ENCODE measurements around the gene SUSD1. TPM values are rescaled to one million over a fixed set of nuclear protein-coding genes. Genes with fewer than 3 reads are reported as not detected.

SUSD1 gene
- polyA plus RNA-seq, 4 donors = 31.2 to 35.8 (median 34.1) TPM

DNA sequence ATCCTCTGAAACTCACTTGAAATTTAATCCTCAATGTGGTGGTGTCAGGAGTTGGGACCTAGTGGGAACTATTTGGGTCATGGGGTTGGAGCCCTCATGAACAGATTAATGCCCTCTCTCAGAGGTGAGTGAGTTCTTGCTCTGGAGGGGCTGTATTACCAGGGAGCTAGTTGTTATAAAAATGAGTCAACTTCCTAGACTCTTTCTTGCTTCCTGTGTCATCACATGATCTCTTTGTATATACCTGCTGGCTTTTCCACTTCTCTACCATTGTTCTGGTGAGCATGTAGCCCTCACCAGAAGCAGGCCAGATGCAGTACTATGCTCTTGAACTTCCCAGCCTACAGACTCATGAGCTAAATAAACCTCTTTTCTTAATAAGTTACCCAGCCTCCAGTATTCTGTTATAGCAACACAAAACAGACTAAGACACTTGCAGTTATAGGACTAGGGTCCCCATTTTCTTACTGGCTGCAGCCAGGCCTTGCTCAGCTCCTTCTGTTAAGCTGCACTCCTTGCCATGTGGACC lies 127.5 kb downstream of the SUSD1 start:
- DNase-seq (ENCODE audit: low read depth in 4 of 4, low spot score in 2 of 4) = no peak

DNA sequence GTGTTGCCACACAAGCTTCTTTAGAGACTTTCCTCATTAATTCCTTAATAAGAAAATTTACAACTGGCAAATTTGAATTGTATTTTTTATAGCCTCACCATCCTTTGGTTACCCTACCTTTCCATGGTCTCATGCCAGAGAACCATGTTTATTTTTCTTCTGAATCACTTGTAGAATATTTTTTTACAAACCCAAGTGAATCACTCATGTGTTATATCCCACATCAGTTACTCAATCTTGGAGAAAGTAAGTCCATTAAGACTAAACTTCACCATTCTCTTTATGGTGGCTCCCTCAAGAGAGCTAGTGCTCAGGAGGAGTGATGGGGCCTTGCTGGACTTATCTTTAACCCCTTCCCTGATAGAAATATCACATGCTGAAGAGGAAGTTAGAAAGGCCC lies 128.9 kb downstream of the SUSD1 start:
- DNase-seq (ENCODE audit: low read depth in 4 of 4, low spot score in 2 of 4) = no peak

DNA sequence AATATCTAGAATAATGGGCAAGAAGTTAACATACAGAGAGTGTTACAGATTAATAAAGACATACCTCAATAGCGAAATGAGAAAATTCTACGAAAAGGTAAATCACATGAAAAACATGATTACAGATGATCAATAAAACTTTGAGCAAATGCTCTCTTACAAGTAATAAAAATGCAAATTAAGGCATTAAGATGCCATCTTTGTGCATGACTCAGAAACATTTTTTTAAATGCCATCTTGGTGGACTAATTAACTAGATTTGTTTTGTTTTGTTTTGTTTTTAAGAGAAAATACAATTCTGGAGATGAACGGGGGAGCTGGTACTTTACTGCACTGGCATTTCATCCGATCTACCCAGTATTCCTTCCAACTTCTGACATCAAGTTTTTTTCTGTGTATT lies 130.2 kb downstream of the SUSD1 start:
- DNase-seq (ENCODE audit: low read depth in 4 of 4, low spot score in 2 of 4) = no peak

DNA sequence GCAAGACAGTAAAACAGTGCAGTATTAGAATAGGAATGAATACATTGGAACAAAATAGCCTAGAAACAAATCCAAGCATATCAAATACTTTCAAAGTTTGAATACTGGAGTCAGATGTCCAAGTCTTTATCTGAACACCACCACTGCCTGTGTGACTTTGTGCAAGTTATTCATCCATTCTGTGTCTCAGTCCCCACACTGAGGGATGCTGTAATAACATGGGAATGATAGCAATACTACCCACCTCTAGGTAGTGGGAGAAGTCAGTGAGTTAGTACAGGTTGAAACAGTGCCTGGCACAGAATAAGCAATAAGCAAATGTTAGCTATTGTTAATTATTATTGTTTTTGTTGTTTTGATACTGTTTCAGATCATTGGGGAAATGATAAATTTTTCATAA lies 130.9 kb downstream of the SUSD1 start:
- DNase-seq (ENCODE audit: low read depth in 4 of 4, low spot score in 2 of 4) = no peak

DNA sequence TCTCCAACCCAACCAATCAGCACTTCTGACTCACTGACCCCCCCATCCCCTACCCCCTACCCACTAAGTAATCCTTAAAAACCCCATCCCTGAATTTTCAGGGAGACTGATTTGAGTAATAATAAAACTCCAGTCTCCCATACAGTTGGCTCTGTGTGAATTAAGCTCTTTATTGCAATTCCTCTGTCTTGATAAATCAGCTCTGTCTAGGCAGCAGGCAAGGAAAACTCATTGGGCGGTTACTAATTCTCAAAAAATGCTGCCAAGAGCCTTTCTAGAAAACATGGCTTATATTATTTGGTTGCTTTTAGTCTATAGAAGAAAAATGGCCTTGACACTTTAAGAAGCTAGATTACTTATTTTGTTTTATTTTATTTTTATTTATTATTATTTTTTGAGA lies 131.7 kb downstream of the SUSD1 start:
- DNase-seq (ENCODE audit: low read depth in 4 of 4, low spot score in 2 of 4) = no peak

- no peak for DNase-seq (ENCODE audit: low read depth in 4 of 4, low spot score in 2 of 4)
Observed at GRCh38 chr9:112042769-112043168, 132.3 kb downstream of the SUSD1 start.

DNA sequence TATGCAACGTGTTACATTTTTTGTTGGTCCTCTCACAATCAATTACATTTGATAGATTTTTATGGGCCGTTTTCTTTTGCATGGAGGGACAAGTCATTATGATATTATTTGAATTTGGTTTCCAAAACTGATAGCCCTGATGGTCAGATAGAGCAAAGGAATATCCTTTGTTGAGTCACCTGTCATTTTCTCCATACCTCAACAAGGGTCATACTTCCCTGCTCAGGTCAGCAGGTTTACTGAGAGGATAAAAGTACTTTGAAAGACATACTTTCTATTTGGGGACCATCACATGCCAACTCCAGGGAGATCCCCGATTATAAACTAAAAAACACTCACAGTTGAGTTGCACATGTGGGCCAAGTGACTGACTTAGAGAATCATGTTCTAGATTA lies 132.9 kb downstream of the SUSD1 start:
- no peak for DNase-seq (ENCODE audit: low read depth in 4 of 4, low spot score in 2 of 4)

- DNase-seq (ENCODE audit: low read depth in 4 of 4, low spot score in 2 of 4) = no peak
Observed at GRCh38 chr9:112041536-112042243, 133.4 kb downstream of the SUSD1 start.

DNA sequence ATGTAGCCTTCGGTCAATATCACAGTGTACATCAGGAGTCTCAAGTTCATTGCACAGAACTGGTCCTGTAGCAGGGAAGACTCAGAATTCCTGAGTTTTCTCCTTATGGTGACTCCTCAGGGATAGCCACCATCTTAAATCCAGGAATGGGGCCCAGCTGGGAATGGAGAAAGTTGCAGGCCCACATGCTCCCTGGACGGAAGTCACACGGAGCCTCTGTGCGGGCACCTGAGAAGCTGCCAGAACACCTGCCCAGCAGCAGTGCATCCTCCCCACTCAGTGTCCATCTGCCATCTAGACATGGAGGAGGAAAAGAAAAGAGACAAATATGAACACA lies 133.9 kb downstream of the SUSD1 start:
- no peak for DNase-seq (ENCODE audit: low read depth in 4 of 4, low spot score in 2 of 4)

GRCh38 chr9:112038017-112038408 lies 137.1 kb downstream of the SUSD1 start:
- DNase-seq (ENCODE audit: low read depth in 4 of 4, low spot score in 2 of 4) = no peak

DNA sequence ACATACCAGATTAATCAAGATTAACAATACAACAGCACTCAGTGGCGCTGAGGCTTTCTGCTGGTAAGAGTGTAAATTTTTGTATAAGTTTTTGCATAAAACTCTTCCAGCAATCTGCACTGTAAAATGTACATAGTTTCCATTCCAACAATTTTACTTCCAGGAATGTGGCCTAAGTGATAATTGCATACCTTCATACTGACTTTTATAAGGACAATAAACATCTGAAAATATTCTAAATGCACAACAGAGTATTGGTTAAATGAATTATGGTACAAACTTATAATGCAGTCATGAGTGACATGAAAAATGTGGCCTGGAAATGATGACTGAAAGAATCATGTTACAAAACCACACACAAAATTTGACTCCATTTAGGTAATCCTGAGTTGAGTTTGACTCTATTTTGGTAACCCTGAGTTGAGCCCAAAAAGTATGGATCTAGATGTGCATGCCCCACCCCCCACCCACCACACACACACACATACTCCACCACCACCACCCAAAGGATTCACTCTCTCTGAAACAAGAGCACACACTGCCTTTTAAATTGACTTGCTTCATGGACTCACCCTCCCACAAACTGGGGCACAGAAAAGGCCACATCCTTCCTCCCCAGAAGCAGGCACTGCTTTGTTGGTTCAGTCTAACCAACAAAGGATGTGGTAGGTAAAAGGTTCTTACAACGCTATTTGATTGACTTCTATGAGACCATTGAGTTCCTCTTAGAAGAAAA lies 137.6 kb downstream of the SUSD1 start:
- no peak for DNase-seq (ENCODE audit: low read depth in 4 of 4, low spot score in 2 of 4)

- no peak for DNase-seq (ENCODE audit: low read depth in 4 of 4, low spot score in 2 of 4)
Observed at GRCh38 chr9:112035166-112035826, 139.8 kb downstream of the SUSD1 start.

DNA sequence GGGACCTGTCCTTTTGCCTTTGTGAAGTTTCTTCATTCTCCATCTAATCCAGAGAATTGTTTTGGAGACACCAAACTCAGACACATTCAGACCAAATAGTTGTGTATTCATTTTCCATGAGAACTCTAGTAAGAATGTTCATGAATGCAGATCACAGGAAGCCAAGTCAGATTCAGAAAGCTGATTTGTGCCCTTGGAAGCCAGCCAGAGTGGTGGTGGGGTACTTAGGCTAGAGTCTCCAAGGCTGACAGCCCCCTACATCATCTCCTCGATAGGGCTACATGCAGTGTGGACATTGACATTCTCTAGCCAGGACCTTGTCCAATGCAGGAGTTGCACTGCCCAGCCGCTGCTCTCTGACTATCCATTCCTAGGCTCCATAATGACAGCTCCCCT lies 140.9 kb downstream of the SUSD1 start:
- no peak for DNase-seq (ENCODE audit: low read depth in 4 of 4, low spot score in 2 of 4)

DNA sequence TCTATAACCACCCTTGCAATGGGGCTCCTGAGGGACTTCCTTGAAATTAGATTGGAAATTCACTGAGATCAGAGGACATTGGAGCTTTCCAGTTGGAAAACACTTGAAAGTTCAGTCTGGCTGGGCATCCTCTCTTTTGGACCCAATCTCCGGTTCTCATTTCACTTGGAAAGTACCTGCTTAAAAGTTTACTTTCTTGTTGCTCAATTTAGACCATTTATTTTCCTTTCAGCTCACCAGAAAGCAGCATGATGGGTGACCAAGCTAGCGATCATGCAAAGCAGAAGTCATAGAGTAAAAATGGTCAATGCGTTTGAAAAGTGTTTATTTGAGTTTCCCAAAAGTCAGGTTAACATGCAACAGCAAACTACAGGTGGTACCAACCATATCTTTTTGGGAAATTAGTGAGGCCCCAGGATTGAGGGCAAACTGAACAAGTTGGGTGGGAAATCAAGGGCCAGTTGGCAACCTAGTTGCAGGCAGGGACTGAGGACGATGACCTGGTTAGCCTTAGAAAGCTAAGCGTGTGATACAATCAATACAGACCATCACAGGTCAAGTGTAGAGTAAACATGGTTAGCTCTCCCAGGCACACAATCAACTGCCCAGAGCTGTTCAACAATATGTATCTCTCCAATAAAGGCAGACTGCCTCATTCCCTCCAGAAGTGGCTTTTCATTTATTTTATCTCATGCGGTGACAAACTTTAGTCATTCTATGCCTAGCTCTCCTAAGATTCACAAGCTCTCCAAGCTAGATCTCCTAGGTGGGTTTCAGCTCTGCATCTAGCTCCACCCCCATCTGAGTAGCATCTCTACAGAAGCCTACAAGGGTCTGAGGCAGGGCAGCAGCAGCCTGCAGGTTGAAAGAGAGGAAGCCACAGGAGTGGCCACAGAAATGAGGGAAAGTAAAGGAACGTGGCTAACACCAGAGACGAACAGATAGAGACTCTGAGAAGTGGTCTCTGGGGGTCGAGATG lies 141.6 kb downstream of the SUSD1 start:
- no peak for DNase-seq (ENCODE audit: low read depth in 4 of 4, low spot score in 2 of 4)

GRCh38 chr9:112032743-112033142 lies 142.4 kb downstream of the SUSD1 start:
- DNase-seq (ENCODE audit: low read depth in 4 of 4, low spot score in 2 of 4) = no peak

- no peak for DNase-seq (ENCODE audit: low read depth in 4 of 4, low spot score in 2 of 4)
Observed at GRCh38 chr9:112032009-112032408, 143.1 kb downstream of the SUSD1 start.

- no peak for DNase-seq (ENCODE audit: low read depth in 4 of 4, low spot score in 2 of 4)
Observed at GRCh38 chr9:112031400-112031799, 143.7 kb downstream of the SUSD1 start.

GRCh38 chr9:112029921-112030444 lies 145.1 kb downstream of the SUSD1 start:
- no peak for DNase-seq (ENCODE audit: low read depth in 4 of 4, low spot score in 2 of 4)

- DNase-seq (ENCODE audit: low read depth in 4 of 4, low spot score in 2 of 4) = no peak
Observed at GRCh38 chr9:112028242-112029221, 146.6 kb downstream of the SUSD1 start.

All from left renal cortex interstitium (tissue), 4 donors.